Renal cortex interstitium (tissue), 11 donors: Measurements from ENCODE around the gene FECH. TPM values are rescaled to one million over a fixed set of nuclear protein-coding genes. Genes with fewer than 3 reads are reported as not detected.
A peak's percentile ranks its signal among the peaks of the same experiment; 100 is the strongest.
"Not testable (repeated sequence)": the region's sequence is repeated elsewhere in the genome, so short reads cannot be mapped to it uniquely, and the experiment has no call there.

Source experiments
- DNase-seq, 11 donors: peaks; one replicate each; pipeline ENCODE4 v3.0.0-alpha.2; 2013; ENCODE audit warnings: low read depth in 9 of 11, low spot score in 4 of 11; ENCODE audit errors: extremely low read depth in 1 of 11
- polyA plus RNA-seq, 3 donors: library from polyadenylated mRNA; unstranded; fragments of 120-200 nt; gene quantifications; one replicate each; pipeline ENCODE4 v1.2.1, GENCODE V29; 2013; ENCODE audit not compliant: insufficient read length in 3 of 3

Gene FECH
- polyA plus RNA-seq, 3 donors, result 30.3 to 41.8 (median 32.5) TPM

GRCh38 chr18:57542812-57543427 lies 43.6 kb downstream of the FECH start:
- DNase-seq, result no peak

DNA sequence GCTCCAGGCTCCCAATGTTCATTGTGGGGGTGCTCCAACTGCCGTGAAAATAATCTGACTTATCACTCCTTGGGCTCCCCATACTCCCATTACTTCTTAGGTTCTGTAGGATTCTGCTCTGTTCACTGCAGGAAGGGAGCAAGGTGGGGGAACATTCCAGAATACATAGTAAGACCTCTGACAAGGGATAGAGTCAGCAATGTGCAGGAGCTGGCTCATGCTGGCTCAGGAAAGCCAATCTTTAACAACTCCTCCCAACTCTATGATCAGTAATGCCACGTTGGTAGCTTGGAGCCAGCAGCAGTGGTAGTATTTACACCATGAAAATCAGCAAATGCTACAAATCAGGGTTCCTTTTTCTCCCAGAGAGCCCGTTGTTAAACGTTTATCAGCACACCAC lies 44.4 kb downstream of the FECH start:
- no peak for DNase-seq

DNA sequence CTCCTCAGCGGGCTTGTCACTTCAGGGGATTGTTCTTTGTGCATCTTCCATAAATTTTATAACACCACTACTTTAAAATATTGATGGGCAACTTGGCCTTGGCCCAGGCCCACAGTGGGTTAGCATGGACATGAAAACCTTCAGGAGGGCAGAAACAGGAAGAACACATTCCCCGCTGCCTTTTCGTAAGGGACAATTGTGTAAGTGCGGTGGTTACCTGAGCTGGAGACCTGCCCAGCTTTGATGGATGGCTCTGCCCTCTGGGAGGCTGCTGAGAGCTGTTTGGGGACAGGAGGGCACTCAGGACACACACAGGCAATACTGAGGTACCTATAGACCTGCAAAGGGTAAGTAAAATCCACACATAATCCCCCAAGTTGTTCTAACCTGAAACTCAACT lies 46.8 kb downstream of the FECH start:
- no peak for DNase-seq

GRCh38 chr18:57538614-57539013 lies 47.9 kb downstream of the FECH start:
- no peak for DNase-seq

- no peak for DNase-seq
Measured at GRCh38 chr18:57534511-57534909, 52.0 kb downstream of the FECH start.

DNA sequence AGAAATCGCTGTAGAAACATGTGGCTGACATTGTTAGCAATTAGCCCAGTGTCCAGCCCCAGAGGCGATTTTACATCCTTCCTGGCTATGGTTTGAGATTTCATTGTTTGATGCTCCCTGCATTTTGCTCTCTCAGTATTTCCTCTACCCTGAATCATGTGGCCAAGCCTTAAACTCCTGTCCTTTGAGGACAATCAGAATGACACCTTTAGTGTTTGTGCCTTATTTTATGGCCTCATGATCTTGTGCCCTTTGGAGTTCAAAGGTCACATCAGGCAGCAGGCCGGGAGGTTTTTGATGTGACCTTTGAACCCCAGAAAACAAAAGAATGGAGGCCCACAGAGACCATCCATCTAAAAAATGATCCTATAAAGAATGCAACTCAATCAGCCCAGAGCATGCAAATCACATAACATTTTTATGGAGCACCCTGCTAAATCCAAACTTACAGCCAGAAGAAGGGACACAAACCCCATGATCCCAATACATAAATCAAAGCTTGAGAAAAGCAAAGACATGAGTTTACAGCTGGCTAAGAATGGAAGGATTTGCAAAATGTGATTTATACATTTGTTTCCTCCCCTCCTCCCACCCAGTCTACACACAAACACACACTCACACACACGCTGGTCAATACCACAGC lies 52.5 kb downstream of the FECH start:
- DNase-seq, result peak; percentile 50 to 81 (median 65)

DNA sequence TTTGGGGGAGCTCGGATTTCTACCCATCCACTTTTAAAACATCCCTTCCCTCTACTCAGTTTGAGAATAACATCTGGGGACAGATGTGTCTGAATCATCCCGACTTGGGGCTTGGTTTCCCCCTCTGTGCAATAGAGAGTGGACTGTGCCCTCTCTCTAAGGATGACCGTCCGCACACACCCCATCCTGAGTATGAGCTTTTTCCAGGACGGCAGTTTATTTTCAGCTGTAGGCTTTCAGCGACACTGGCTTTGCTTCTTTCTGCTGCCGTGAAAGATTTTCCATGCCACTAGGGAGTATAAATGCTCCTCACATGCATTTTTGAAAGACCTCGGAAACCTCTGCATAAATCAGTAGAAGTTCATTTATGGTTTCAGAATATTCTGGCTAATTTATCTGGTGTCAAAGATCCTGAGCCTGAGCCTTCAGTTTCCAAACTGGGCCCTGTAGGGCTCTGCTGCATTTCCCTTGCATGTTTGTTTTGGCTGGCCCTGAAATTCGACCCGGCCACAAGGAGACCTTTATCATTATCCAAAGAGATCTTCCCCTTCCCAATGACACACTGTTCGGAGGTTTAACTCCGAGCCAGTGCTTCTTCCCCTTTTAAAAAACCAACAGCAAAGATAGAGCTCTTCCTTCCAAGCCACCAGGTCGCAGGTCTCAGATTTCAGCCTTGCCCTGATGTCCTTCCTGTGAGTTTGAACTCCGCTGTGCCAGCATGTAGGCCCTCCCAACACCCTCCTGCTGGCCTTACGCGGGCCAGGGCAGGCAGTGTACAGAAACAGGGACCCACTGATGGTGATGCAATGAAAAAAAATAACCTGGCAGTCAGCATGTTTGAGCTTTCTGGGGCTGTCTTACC lies 53.3 kb downstream of the FECH start:
- peak in 10 of 11 donors; percentile 23 to 56 (median 33) for DNase-seq

DNA sequence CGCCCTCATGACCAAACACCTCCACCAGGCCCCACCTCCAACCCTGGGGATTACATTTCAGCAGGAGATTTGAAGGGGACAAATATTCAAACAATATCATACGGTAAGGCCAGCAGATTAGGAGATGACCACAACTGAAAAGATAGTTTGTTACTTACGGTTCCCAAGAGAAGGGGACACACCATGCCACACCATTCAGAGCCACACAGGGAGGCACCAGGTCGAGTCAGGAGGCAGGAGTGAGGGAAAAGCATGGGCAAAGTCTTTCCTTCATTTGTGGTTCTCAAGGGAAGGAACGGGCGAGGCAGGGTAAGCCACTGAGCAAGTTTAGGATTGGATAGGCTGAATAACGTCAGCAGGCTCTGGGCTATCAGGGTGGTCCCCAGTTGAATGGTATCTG lies 57.4 kb downstream of the FECH start:
- DNase-seq, result no peak

GRCh38 chr18:57527556-57528229 lies 58.8 kb downstream of the FECH start:
- no peak for DNase-seq

DNA sequence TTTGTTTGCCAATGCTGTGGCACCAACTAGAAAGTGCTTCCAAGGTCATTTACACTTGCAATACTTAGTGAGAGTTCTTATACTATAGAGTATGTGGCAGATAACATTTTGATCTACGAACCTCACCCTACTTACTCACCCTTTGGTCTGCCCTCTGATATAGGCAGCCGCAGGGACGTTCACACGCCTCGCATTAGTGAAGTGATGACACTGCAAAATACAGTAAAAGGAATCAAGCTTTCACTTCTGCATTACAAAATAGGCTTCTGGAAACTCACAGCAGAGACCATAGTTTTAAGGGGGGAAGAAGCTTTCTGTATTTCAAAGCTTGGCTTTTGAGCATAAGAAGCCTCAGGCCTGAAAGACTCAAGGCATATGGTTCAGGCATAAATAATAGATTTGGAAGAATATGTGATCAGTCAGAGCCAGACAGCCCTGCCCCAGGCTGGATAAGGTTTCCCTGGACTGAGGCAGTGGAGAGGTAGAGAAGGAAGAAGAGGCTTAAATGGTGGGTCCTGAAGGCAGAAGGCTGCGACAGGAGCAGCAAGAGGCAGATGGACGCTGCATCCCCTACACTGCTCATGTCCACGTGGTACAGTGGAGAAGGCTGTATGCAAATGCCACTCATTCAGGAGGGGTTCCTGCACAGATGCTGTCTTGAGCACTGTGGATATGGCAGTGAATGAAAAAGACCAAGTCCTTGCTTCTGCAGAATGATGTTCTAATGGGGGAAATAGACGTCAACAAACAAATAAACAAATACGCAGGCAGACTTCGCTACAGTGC lies 63.1 kb downstream of the FECH start:
- no peak for DNase-seq

GRCh38 chr18:57522348-57522747 lies 64.2 kb downstream of the FECH start:
- DNase-seq, result not testable (repeated sequence)

DNA sequence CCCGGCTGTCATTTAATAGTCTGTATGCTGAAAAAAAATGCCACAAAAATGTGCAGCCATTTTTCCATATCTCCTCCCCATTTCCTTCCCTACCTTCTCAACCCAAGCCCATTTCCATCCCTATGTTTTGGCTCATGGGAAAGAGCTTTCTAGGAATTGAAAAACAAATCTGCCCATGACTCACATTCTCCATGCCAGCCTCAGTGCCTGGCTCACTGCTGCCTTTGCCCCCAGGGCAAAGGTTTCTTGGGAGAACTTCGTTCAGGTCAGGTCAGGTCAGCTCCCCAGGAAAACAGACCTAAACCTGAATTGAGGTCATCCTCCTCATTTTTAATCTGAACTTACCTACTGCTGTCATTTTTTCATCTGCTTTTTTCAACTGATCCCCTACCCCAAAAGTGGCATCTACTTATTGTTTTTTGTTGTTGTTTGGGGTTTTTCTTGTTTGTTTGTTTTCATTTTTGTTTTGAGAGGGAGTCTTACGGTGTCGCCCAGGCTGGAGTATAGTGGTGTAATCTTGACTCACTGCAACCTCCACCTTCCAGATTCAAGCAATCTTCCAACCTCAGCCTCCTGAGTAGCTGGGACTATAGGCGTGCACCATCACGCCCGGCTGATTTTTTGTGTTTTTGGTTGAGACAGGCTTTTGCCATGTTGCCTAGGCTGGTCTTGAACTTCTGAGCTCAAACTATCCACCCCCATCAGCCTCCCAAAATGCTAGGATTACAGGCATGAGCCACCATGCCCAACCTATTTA lies 66.7 kb downstream of the FECH start:
- no peak for DNase-seq

- no peak for DNase-seq
Measured at GRCh38 chr18:57518533-57518932, 68.0 kb downstream of the FECH start.

GRCh38 chr18:57516056-57516455 lies 70.4 kb downstream of the FECH start:
- DNase-seq, result no peak

- DNase-seq, result no peak
Measured at GRCh38 chr18:57505231-57505630, 81.3 kb downstream of the FECH start.

DNA sequence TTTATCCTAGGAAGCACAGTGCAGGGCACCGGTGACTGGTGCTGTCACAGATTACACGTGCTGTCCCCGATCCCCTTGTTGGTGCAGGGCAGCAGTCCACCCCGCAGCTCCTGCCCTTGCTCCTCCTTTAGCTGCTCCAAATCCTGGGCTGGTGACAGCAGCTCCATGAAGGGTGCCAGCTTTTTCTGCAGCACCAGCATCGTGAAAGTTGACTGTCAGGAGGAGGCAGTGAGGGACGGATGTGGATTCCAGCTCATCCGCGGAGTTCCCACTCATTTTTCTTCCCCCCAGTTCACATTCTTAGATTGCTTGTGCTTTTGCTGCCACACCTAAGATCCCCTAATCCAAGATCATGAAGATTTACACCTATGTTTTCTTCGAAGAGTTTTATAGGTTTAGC lies 83.9 kb downstream of the FECH start:
- DNase-seq, result no peak

DNA sequence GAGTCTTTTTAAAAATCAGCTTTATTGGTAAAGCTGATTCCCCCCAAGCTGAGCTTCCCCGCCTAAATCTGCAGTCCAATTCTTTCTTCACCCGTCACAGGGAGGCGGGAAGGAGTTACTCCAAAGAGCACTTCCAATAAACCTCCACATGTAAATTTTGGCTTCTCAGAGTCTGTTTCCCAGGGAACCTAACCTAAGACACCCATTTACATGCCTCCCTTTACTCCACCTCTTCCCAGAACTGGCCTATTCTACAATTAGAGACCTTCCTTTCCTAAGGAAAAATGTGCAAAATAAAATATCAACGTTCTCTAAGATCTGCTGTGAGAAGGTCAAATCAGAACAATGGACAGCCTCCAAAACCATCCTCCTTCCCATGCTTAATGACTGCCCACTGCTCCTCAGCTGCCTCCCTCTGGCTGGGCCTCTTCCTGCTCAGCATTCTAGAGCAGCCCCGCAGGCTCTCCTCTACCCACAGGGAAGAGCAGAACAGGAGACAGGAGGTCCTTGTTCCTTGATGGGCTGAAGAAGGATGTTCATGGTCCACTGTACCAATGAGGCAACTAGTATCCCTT lies 87.7 kb downstream of the FECH start:
- DNase-seq, result no peak
